ENCODE measurements around the gene ELP5. TPM values are rescaled to one million over a fixed set of nuclear protein-coding genes. Genes with fewer than 3 reads are reported as not detected.

ELP5 gene
- total and polyA plus RNA-seq, 2 experiments from 2014 or later: 38.3 to 41.4 TPM

- Histone ChIP-seq H3F3A (replicated peaks; ENCODE audit: low read depth) (peaks cover 21% of the 10 kb centered on the region), H3K36me3 (ENCODE audit: insufficient read depth) (peaks cover 15% of the 10 kb centered on the region), H3K4me3 (peak overlapping the region; percentile 99), H4K20me1 (replicated peaks; ENCODE audit: insufficient read depth) (peaks cover 15% of the 10 kb centered on the region; the same call in 1 of the 2 replicates), H3K9me2 (ENCODE audit: insufficient read depth) (no peaks in the 10 kb centered on the region), H3K27me3 (ENCODE audit: insufficient read depth) (no peaks in the 10 kb centered on the region), H3K79me2 (replicated peaks; ENCODE audit: insufficient read depth) (peaks cover 27% of the 10 kb centered on the region), H3K27ac (ENCODE audit: low read depth) (peak overlapping the region; percentile 97), H3K4me1 (ENCODE audit: insufficient read depth) (peaks cover 9% of the 10 kb centered on the region), H3K4me2 (peak overlapping the region; percentile 100), H2AFZ (no peak overlapping the region)
- peak overlapping the region; percentile 92 for H3K27ac Mint-ChIP-seq
- no peaks in the 10 kb centered on the region; the same call in 2 of the 3 replicates for H3K9me3 Mint-ChIP-seq
- peaks cover 28% of the 10 kb centered on the region for H3K4me1 Mint-ChIP-seq
- peak; percentile 10; the same call in 1 of the 2 replicates for TF ChIP-seq POLR2AphosphoS5 (IDR thresholded peaks at IDR 0.05; ENCODE audit: low read depth)
- TF ChIP-seq ZNF462 (CRISPR knock-in tag; IDR thresholded peaks at IDR 0.05): no peak
- DNase-seq (ENCODE audit: low spot score) (peak; percentile 94), ATAC-seq (peak; percentile 40)
- H3K36me3 Mint-ChIP-seq (ENCODE audit: low read depth): peaks cover 45% of the 10 kb centered on the region
- peaks cover 33% of the 10 kb centered on the region for H3K27me3 Mint-ChIP-seq (ENCODE audit: insufficient read depth, low read depth, poor library complexity)
- H3K4me3 Mint-ChIP-seq: peak overlapping the region; percentile 91
These were observed 8.8 kb downstream of the ELP5 start for GRCh38 chr17:7260651-7261378.

GRCh38 chr17:7261379-7262191 lies 9.6 kb downstream of the ELP5 start:
- H3K4me2 ChIP-seq: peak overlapping the region; percentile 100
- peak overlapping the region; percentile 91 for H3K4me3 Mint-ChIP-seq
- DNase-seq (ENCODE audit: low spot score): peak; percentile 20
- peaks cover 22% of the 10 kb centered on the region for H3F3A ChIP-seq (replicated peaks; ENCODE audit: low read depth)
- H3K27me3 ChIP-seq (ENCODE audit: insufficient read depth): no peaks in the 10 kb centered on the region
- H2AFZ ChIP-seq: no peak overlapping the region
- H3K9me3 Mint-ChIP-seq: no peaks in the 10 kb centered on the region; the same call in 2 of the 3 replicates
- H3K27ac Mint-ChIP-seq: peak overlapping the region; percentile 99
- peak; percentile 1 for ATAC-seq
- H3K79me2 ChIP-seq (replicated peaks; ENCODE audit: insufficient read depth): peaks cover 27% of the 10 kb centered on the region
- peaks cover 32% of the 10 kb centered on the region for H3K4me1 Mint-ChIP-seq
- H3K4me1 ChIP-seq (ENCODE audit: insufficient read depth): peaks cover 13% of the 10 kb centered on the region
- no peaks in the 10 kb centered on the region for H3K9me2 ChIP-seq (ENCODE audit: insufficient read depth)
- peak overlapping the region; percentile 99 for H3K27ac ChIP-seq (ENCODE audit: low read depth)
- H4K20me1 ChIP-seq (replicated peaks; ENCODE audit: insufficient read depth): peaks cover 15% of the 10 kb centered on the region; the same call in 1 of the 2 replicates
- H3K36me3 Mint-ChIP-seq (ENCODE audit: low read depth): peaks cover 38% of the 10 kb centered on the region
- peak overlapping the region; percentile 99 for H3K4me3 ChIP-seq
- H3K36me3 ChIP-seq (ENCODE audit: insufficient read depth): peaks cover 9% of the 10 kb centered on the region
- H3K27me3 Mint-ChIP-seq (ENCODE audit: insufficient read depth, low read depth, poor library complexity): peaks cover 30% of the 10 kb centered on the region
- TF ChIP-seq STAT1 (IDR thresholded peaks at IDR 0.05; ENCODE audit: unreplicated experiment) (no peak), JUNB (IDR thresholded peaks at IDR 0.05; ENCODE audit: unreplicated experiment) (no peak), ZNF331 (CRISPR knock-in tag; IDR thresholded peaks at IDR 0.05; ENCODE audit: low read depth) (no peak), EZH2phosphoT487 (IDR thresholded peaks at IDR 0.05; ENCODE audit: unreplicated experiment) (no peak)

Data from GM23338 (cell line).